Measurements from ENCODE around the gene LDHD. TPM values are rescaled to one million over a fixed set of nuclear protein-coding genes. Genes with fewer than 3 reads are reported as not detected.

LDHD gene
- total and polyA plus RNA-seq, 4 donors: 4.5 to 9.3 (median 6.9) TPM

DNA sequence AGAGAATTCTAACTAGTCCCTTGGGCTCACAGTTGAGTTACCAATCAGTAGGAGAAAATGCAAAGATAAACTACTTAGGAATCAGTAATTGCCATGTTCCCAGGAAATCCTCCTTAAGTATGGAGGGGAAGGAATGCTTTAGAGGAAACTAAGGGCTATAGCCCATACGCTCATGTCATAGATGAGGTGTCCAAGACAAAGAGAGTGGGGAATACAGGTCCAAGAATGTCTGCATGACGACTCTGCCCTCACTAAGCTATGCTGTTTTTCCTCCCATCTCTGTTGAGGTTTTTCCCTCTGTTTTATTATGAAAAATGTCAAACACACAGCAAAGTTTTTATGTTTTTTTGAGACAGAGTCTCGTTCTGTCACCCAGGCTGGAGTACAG lies 16.0 kb downstream of the LDHD start:
- Histone ChIP-seq H3K9me3 (ENCODE audit: control insufficient read depth, insufficient read depth, low read length) (no peaks in the 10 kb centered on the region), H3K27me3 (ENCODE audit: control insufficient read depth, insufficient read depth, low read length) (no peaks in the 10 kb centered on the region), H3K36me3 (ENCODE audit: control insufficient read depth, insufficient read depth, low read length) (peaks cover 33% of the 10 kb centered on the region), H3K4me3 (ENCODE audit: low read depth, low read length) (no peak overlapping the region), H3K4me1 (ENCODE audit: control insufficient read depth, insufficient read depth, low read length) (peaks cover 56% of the 10 kb centered on the region), H3K27ac (ENCODE audit: low read depth, low read length) (no peak overlapping the region)
- WGBS (ENCODE audit: insufficient coverage): 90% methylated on average over 1 of the region's 3 CpGs
- no peak for DNase-seq (ENCODE audit: low read depth in 4 of 6, low spot score in 6 of 6)

DNA sequence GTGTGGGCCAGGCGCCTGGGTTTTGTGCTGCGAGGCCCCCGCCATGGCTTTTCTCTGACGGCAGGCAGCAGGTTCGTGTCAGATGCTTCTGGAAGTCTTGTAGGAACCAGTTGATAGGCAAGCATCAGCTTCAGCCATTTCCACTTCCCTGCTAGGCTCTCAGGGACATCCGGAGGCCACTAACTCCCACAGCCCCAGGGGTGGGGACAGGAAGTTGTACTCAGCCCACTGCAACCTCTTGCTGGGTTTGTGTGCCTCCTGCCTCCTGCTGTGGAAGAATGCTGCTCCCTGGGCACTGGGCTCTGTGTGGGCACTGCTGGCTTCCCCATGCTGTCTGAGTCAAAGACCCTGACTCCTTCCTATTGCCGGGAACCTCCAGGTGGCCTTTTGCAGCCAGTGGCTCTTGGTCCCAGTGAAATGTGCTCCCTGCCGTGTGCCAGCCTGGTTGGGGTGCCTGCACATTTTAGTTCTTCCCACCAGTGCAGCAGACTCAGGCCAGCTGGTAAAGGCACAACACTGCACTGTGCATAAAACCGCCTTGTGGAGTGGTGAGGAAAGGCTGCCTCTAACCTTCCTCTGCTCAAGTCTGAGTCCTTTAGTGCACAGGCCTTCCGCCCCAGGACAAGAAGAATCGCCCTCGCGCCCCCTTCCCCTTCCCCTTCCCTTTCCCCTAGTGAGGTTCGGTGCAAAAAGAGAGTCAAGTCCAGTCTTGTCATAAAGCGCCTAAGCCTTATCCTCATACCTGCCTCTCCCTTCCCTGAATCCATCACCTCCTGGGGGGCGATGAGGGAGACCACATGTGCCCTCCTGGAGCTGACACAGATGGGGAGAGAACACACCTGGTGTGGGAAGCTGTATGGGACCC lies 16.6 kb downstream of the LDHD start:
- no peaks in the 10 kb centered on the region for H3K9me3 ChIP-seq (ENCODE audit: control insufficient read depth, insufficient read depth, low read length)
- DNase-seq (ENCODE audit: low read depth in 4 of 6, low spot score in 6 of 6): no peak
- H3K4me1 ChIP-seq (ENCODE audit: control insufficient read depth, insufficient read depth, low read length): peaks cover 56% of the 10 kb centered on the region
- peaks cover 33% of the 10 kb centered on the region for H3K36me3 ChIP-seq (ENCODE audit: control insufficient read depth, insufficient read depth, low read length)
- WGBS (ENCODE audit: insufficient coverage): 74% methylated on average over 10 of the region's 16 CpGs
- H3K4me3 ChIP-seq (ENCODE audit: low read depth, low read length): no peak overlapping the region
- peak overlapping the region; percentile 10 for H3K27ac ChIP-seq (ENCODE audit: low read depth, low read length)
- no peaks in the 10 kb centered on the region for H3K27me3 ChIP-seq (ENCODE audit: control insufficient read depth, insufficient read depth, low read length)

DNA sequence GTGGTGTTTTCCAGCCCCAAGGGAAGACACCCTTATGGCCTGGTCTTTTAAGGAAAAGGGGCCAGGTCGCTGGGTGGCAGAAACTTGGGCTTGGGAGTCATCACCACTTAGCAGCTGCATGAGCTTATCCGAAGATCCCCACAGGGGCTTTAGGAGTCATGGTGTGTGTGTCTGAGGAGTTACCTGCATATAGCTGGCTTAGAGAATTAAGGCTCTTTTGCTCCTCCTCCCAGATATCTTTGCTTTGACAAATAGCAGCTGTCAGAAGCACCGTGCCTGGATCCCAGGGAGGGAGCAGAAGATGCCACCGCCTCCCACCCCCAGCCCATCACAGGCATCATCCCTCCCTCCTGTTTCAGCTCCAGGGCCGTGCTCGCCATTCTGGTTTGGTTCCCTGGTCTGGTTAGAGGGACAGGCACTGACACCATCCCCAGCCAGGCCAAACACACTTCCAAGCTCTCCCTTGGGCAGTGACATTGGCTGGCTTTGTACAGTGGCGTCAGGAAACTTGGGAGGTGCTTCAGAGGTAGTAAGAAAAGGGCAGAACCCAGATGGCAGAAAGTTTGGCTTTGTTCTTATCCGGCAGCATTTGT lies 17.4 kb downstream of the LDHD start:
- no peak for DNase-seq (ENCODE audit: low read depth in 4 of 6, low spot score in 6 of 6)

DNA sequence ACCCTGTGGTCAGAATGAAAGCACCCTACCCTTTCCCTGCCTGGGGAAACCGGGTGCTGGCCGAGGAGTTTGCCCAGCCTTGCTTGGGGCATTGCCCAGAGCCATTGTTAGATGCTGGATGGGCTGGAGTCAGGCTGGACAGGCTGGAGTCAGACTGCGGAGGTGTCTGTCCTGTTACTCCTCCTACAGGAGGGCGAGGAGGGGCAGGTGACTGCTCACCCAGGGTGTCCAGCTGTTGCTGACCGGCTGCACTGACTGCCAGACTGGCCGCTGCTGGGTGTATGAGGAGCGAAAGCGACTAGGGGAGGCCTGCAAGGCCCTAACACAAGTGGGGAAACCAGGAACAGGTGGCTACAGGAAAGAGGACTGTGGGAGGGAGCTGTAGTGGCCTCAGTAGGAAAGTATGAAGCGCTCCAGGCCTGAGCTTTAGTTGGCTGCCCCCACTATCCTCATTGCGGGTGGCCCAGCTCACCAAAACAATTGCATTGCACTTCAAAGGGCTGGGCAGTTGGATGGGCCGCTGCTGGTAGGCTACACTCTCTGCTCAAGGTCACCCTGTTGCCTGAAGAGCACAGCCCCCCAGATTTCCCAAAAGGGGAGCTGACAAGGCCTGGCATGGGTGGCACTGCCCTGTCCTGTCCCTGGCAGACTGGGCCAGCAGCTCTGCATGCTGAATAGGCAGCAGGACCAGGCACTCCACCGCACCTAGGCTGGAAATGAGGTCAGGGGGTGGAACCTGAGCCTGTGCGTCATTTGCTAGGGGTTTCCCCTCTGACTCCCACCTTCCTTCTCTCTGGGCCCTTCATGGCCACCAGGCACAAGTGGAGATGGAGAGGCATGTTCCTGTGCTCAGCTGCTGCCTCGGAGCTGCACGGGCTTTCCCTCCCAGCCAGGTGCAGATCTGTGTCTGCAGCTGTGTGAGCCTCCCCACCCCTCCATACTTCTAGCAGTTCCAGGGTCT lies 18.4 kb downstream of the LDHD start:
- Histone ChIP-seq H3K4me1 (ENCODE audit: control insufficient read depth, insufficient read depth, low read length) (peaks cover 67% of the 10 kb centered on the region), H3K9me3 (ENCODE audit: control insufficient read depth, insufficient read depth, low read length) (no peaks in the 10 kb centered on the region), H3K27ac (ENCODE audit: low read depth, low read length) (peak overlapping the region; percentile 47), H3K4me3 (ENCODE audit: low read depth, low read length) (no peak overlapping the region), H3K36me3 (ENCODE audit: control insufficient read depth, insufficient read depth, low read length) (peaks cover 42% of the 10 kb centered on the region), H3K27me3 (ENCODE audit: control insufficient read depth, insufficient read depth, low read length) (no peaks in the 10 kb centered on the region)
- no peak for DNase-seq (ENCODE audit: low read depth in 4 of 6, low spot score in 6 of 6)
- 62% methylated on average over 11 of the region's 15 CpGs for WGBS (ENCODE audit: insufficient coverage)

More for the DNA sequence above, 17.4 kb downstream of the LDHD start:
- no peaks in the 10 kb centered on the region for H3K9me3 ChIP-seq (ENCODE audit: control insufficient read depth, insufficient read depth, low read length)
- H3K36me3 ChIP-seq (ENCODE audit: control insufficient read depth, insufficient read depth, low read length): peaks cover 34% of the 10 kb centered on the region
- H3K4me1 ChIP-seq (ENCODE audit: control insufficient read depth, insufficient read depth, low read length): peaks cover 59% of the 10 kb centered on the region
- peak overlapping the region; percentile 10 for H3K27ac ChIP-seq (ENCODE audit: low read depth, low read length)
- WGBS (ENCODE audit: insufficient coverage): 60% methylated on average over 5 of the region's 8 CpGs
- no peak overlapping the region for H3K4me3 ChIP-seq (ENCODE audit: low read depth, low read length)
- no peaks in the 10 kb centered on the region for H3K27me3 ChIP-seq (ENCODE audit: control insufficient read depth, insufficient read depth, low read length)

DNA sequence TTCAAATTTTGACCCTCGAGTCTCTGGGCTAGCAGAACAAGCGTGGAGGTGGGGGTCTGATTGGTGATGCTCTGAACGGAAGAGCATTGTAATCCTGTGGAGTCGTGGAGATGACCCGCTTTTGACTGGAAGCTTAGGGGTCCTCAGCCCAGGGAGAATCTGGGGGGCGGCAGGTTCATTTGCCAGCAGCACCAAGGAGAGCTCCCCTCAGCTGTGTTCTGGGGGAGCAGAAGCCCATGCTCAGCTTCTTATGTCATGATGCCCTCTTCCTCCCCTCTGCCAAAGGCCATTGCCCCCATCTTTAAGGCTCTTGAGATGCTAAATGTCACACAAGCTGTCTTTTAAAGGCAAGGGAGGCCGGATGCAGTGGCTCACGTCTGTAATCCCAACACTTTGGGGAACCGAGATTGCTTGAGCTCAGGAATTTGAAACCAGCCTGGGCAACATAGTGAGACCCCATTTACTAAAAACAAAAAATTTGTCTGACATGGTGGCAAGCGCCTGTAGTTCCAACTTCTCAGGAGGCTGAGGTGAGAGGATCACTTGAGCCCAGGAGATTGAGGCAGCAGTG lies 19.3 kb downstream of the LDHD start:
- 93% methylated on average over 7 of the region's 10 CpGs for WGBS (ENCODE audit: insufficient coverage)
- no peak overlapping the region for H3K27ac ChIP-seq (ENCODE audit: low read depth, low read length)

DNA sequence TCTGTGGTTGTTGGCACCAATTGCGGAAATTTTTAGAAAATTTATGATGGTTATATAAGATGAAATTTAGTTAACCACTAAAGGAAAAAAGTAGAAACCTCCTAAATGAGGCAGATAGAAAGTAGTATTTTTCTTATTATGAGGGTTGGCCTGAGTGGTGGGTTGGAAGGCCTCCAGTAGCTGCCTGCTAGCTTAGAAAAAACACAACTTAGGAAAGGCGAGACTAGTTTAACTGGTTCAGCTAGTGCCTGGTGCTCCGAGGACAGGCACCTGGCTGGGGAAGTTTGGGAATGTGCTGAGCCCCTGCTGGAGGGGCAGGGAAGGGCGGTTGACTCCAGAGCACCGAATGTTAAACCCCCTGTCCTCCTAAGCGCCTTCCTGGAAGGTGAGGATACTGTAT lies 19.9 kb downstream of the LDHD start:
- peaks cover 64% of the 10 kb centered on the region for H3K4me1 ChIP-seq (ENCODE audit: control insufficient read depth, insufficient read depth, low read length)
- WGBS (ENCODE audit: insufficient coverage): 57% methylated on average over 4 of the region's 6 CpGs
- H3K27ac ChIP-seq (ENCODE audit: low read depth, low read length): peak overlapping the region; percentile 33
- no peaks in the 10 kb centered on the region for H3K27me3 ChIP-seq (ENCODE audit: control insufficient read depth, insufficient read depth, low read length)
- peaks cover 38% of the 10 kb centered on the region for H3K36me3 ChIP-seq (ENCODE audit: control insufficient read depth, insufficient read depth, low read length)
- H3K9me3 ChIP-seq (ENCODE audit: control insufficient read depth, insufficient read depth, low read length): no peaks in the 10 kb centered on the region
- H3K4me3 ChIP-seq (ENCODE audit: low read depth, low read length): no peak overlapping the region
- DNase-seq (ENCODE audit: low read depth in 4 of 6, low spot score in 6 of 6): no peak

More for the DNA sequence above, 19.3 kb downstream of the LDHD start:
- Histone ChIP-seq H3K4me1 (ENCODE audit: control insufficient read depth, insufficient read depth, low read length) (peaks cover 64% of the 10 kb centered on the region), H3K27me3 (ENCODE audit: control insufficient read depth, insufficient read depth, low read length) (no peaks in the 10 kb centered on the region), H3K4me3 (ENCODE audit: low read depth, low read length) (no peak overlapping the region), H3K9me3 (ENCODE audit: control insufficient read depth, insufficient read depth, low read length) (no peaks in the 10 kb centered on the region), H3K36me3 (ENCODE audit: control insufficient read depth, insufficient read depth, low read length) (peaks cover 38% of the 10 kb centered on the region)
- DNase-seq (ENCODE audit: low read depth in 4 of 6, low spot score in 6 of 6): no peak

DNA sequence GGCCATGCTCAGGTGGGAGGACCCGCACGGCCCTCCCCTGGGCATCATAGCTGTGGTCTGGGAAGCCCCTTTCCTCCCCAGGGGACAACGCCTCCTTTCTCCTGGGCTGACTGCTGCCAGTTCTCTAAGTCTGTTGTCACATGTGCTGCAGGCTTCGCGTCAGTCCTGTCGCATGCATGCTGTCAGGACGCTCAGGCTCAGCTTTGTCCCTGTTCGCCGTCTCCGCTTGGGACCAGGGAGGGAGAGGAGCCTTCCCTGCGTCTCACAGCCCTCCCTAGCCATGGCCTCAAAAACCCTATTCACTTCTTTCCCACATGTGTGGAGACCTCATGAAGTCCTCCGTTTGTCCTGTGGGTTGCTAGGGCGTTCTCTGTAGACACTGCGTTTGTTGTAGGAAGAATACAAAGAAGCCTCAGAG lies 21.4 kb downstream of the LDHD start:
- peaks cover 38% of the 10 kb centered on the region for H3K36me3 ChIP-seq (ENCODE audit: control insufficient read depth, insufficient read depth, low read length)
- 52% methylated on average over 12 of the region's 14 CpGs for WGBS (ENCODE audit: insufficient coverage)
- H3K9me3 ChIP-seq (ENCODE audit: control insufficient read depth, insufficient read depth, low read length): no peaks in the 10 kb centered on the region
- no peak overlapping the region for H3K4me3 ChIP-seq (ENCODE audit: low read depth, low read length)
- H3K27me3 ChIP-seq (ENCODE audit: control insufficient read depth, insufficient read depth, low read length): no peaks in the 10 kb centered on the region
- DNase-seq (ENCODE audit: low read depth in 4 of 6, low spot score in 6 of 6): peak in 3 of 6 donors; percentile 30 to 69 (median 68)
- peaks cover 64% of the 10 kb centered on the region for H3K4me1 ChIP-seq (ENCODE audit: control insufficient read depth, insufficient read depth, low read length)
- H3K27ac ChIP-seq (ENCODE audit: low read depth, low read length): peak overlapping the region; percentile 61

DNA sequence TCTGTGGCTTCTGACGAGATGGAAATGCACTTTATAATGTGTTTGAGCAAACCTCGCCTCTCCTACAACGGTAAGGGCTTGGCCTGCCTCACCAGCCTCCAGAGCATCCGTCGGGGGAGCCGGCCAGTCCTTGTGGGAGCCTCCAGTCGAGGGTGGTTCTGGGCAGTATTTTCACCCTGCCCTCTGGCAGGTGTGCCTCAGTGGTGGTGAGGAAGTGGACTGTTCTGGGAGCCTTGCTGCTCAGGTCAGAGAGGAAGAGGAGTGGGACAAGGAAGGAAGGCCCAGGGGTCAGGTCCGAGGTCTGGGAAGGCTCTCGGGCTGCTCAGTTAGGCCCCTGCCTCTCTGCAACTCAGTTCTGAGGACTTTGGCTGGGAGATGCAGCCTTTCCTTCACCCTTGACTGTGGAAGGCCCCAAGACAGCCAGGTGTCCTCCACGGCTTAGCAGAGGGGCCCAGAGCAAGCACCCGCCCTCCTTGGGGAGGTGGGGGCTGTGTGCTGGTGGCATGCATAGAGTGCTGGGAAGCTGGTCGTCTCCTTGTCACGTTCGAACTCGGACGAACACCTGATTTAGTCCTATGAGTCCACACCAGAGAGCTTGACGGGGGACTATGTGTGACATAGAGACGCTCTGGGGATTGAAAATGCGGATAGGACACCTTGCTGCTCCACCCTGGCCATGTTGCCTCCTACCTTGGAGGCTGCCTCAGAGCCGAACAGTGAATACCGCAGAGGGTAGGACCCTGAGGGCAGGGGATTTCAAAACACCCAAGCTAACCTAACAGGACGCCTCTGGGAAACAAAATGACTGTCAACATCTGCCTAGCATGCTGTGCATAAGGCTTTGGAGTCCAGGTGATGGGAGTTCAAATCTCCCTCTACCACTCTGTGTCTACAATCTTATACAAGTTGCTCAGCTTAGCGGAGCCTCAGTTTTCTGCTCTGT lies 22.7 kb downstream of the LDHD start:
- Histone ChIP-seq H3K4me3 (ENCODE audit: low read depth, low read length) (no peak overlapping the region), H3K27me3 (ENCODE audit: control insufficient read depth, insufficient read depth, low read length) (no peaks in the 10 kb centered on the region), H3K27ac (ENCODE audit: low read depth, low read length) (peak overlapping the region; percentile 61), H3K36me3 (ENCODE audit: control insufficient read depth, insufficient read depth, low read length) (peaks cover 38% of the 10 kb centered on the region), H3K9me3 (ENCODE audit: control insufficient read depth, insufficient read depth, low read length) (no peaks in the 10 kb centered on the region), H3K4me1 (ENCODE audit: control insufficient read depth, insufficient read depth, low read length) (peaks cover 51% of the 10 kb centered on the region)
- DNase-seq (ENCODE audit: low read depth in 4 of 6, low spot score in 6 of 6): no peak
- WGBS (ENCODE audit: insufficient coverage): 95% methylated on average over 22 of the region's 23 CpGs

Measured in spinal cord (tissue), 10 donors.